GM23248 (cell line): ENCODE measurements around the gene WDFY1.

ENCODE experiments used
- EZH2 ChIP-seq: fragments of 200-600 bp; sonication (generic); IDR thresholded peaks from 2 replicates; pipeline ENCODE4 v1.6.1; 2018; ENCODE audit warnings: antibody characterized with exemption, mild to moderate bottlenecking; ENCODE audit not compliant: insufficient read depth, poor library complexity, severe bottlenecking
- EZH2phosphoT487 ChIP-seq: fragments of 200-600 bp; sonication (generic); IDR thresholded peaks from 2 replicates; pipeline ENCODE4 v1.6.1; 2018; ENCODE audit warnings: antibody characterized with exemption, moderate library complexity, mild to moderate bottlenecking, low read depth; ENCODE audit not compliant: insufficient read depth

DNA sequence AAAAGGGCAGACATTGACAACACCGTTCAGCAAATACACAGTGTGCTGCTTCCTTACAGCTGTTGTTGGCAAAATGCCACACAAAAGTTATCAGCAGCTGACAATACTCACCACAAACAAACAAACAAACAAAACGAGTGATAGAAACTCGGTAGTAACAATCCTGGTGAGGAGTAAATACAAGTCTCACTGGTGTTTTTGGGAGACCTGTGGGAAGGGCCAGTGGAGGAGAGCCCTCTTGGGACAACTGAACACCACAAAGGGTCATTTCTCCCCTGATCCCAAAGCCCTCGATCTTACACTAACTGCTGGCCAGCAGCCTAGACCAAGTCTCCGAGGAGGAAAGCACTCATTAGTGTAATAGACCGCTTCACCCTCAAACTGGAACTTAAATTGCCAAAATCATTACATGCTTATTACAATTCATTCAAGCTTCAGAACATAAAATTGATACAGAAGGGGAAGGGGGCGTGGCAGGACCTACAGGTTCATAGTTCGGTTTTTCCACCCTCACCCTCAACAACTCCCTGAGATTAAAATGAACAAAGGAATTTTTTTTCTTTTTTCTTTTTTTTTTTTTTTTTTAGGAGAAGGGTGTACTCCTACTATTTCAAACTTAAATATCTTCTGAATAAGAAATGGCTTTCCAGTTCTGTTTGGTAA lies 112.8 kb downstream of the WDFY1 start:
- no peak for TF ChIP-seq EZH2
- no peak for TF ChIP-seq EZH2phosphoT487
